Loucy (cell line): ENCODE data around the gene SLC19A1.

Experiments
- H2AFZ ChIP-seq: fragments of 200-600 bp; sonication (generic); 2 replicates; pipeline ENCODE4 v1.6.0; 2016; ENCODE audit warnings: antibody characterized with exemption, mild to moderate bottlenecking, low read length, moderate library complexity
- H3F3A ChIP-seq: fragments of 200-600 bp; 2 replicates; pipeline ENCODE4 v1.6.0; 2016; ENCODE audit warnings: antibody characterized with exemption, low read depth, mild to moderate bottlenecking
- H3K27me3 ChIP-seq: fragments of 200-600 bp; sonication (generic); 2 replicates; pipeline ENCODE4 v1.6.1; 2014; ENCODE audit warnings: low read length, mild to moderate bottlenecking; ENCODE audit not compliant: insufficient read depth, poor library complexity, severe bottlenecking
- H3K36me3 ChIP-seq: fragments of 200-600 bp; sonication (generic); 2 replicates; pipeline ENCODE4 v1.6.1; 2016; ENCODE audit warnings: low read length; ENCODE audit not compliant: insufficient read depth
- H3K4me1 ChIP-seq: fragments of 200-600 bp; sonication (generic); 2 replicates; pipeline ENCODE4 v1.5.1; 2014; ENCODE audit warnings: low read length, mild to moderate bottlenecking; ENCODE audit not compliant: insufficient read depth, poor library complexity, severe bottlenecking
- H3K4me2 ChIP-seq: fragments of 200-600 bp; sonication (generic); 2 replicates; pipeline ENCODE4 v1.6.0; 2014; ENCODE audit warnings: antibody characterized with exemption, low read length, low read depth, mild to moderate bottlenecking; ENCODE audit not compliant: poor library complexity, severe bottlenecking
- H3K4me3 ChIP-seq: fragments of 200-600 bp; sonication (generic); 2 replicates; pipeline ENCODE4 v1.5.1; 2014; ENCODE audit warnings: low read length, mild to moderate bottlenecking, mixed read lengths; ENCODE audit not compliant: poor library complexity, severe bottlenecking
- H3K79me2 ChIP-seq: fragments of 200-600 bp; sonication (generic); 2 replicates; pipeline ENCODE4 v1.6.1; 2014; ENCODE audit warnings: low read length; ENCODE audit not compliant: insufficient read depth
- H3K9ac ChIP-seq: fragments of 200-600 bp; sonication (generic); 2 replicates; pipeline ENCODE4 v1.6.0; 2014; ENCODE audit warnings: mild to moderate bottlenecking, low read depth, low read length, moderate library complexity; ENCODE audit not compliant: poor library complexity, severe bottlenecking
- H3K9me2 ChIP-seq: fragments of 200-600 bp; sonication (generic); replicated peaks from 2 replicates; pipeline ENCODE4 v1.6.1; 2016; ENCODE audit warnings: low read depth, low read length, mixed read lengths
- H3K9me3 ChIP-seq: fragments of 200-600 bp; sonication (generic); 2 replicates; pipeline ENCODE4 v1.6.1; 2014; ENCODE audit warnings: mild to moderate bottlenecking, antibody characterized with exemption, low read length, low read depth; ENCODE audit not compliant: insufficient read depth
- H4K20me1 ChIP-seq: fragments of 200-600 bp; sonication (generic); 2 replicates; pipeline ENCODE4 v1.6.0; 2014; ENCODE audit warnings: antibody characterized with exemption, low read length, mild to moderate bottlenecking; ENCODE audit not compliant: insufficient read depth, poor library complexity, severe bottlenecking
- EZH2phosphoT487 ChIP-seq: fragments of 200-600 bp; IDR thresholded peaks from 2 replicates; pipeline ENCODE4 v1.6.1; 2018; ENCODE audit warnings: antibody characterized with exemption, mild to moderate bottlenecking, moderate library complexity, borderline replicate concordance
- TF ChIP-seq, protein P1 (sequence below): fragments of 200-600 bp; sonication (generic); conservative IDR thresholded peaks from 2 replicates; pipeline ENCODE4 v1.5.1; 2014; ENCODE audit warnings: mild to moderate bottlenecking, antibody characterized with exemption, low read length

The SLC19A1 gene

GRCh38 chr21:45454060-45454925, 87.9 kb downstream of the SLC19A1 start:
- Histone ChIP-seq H3K4me3 (no peak overlapping the region), H3F3A (peaks cover 7% of the 10 kb centered on the region; the same call in 1 of the 2 replicates), H3K9ac (no peak overlapping the region), H3K4me2 (no peak overlapping the region), H3K9me3 (no peaks in the 10 kb centered on the region), H3K27me3 (no peaks in the 10 kb centered on the region), H3K36me3 (no peaks in the 10 kb centered on the region), H2AFZ (no peak overlapping the region), H4K20me1 (no peaks in the 10 kb centered on the region), H3K9me2 (no peaks in the 10 kb centered on the region), H3K4me1 (peaks cover 6% of the 10 kb centered on the region), H3K79me2 (no peaks in the 10 kb centered on the region)
- TF ChIP-seq EZH2phosphoT487 = no peak
- TF ChIP-seq, protein P1, sequence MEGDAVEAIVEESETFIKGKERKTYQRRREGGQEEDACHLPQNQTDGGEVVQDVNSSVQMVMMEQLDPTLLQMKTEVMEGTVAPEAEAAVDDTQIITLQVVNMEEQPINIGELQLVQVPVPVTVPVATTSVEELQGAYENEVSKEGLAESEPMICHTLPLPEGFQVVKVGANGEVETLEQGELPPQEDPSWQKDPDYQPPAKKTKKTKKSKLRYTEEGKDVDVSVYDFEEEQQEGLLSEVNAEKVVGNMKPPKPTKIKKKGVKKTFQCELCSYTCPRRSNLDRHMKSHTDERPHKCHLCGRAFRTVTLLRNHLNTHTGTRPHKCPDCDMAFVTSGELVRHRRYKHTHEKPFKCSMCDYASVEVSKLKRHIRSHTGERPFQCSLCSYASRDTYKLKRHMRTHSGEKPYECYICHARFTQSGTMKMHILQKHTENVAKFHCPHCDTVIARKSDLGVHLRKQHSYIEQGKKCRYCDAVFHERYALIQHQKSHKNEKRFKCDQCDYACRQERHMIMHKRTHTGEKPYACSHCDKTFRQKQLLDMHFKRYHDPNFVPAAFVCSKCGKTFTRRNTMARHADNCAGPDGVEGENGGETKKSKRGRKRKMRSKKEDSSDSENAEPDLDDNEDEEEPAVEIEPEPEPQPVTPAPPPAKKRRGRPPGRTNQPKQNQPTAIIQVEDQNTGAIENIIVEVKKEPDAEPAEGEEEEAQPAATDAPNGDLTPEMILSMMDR = no peak

DNA sequence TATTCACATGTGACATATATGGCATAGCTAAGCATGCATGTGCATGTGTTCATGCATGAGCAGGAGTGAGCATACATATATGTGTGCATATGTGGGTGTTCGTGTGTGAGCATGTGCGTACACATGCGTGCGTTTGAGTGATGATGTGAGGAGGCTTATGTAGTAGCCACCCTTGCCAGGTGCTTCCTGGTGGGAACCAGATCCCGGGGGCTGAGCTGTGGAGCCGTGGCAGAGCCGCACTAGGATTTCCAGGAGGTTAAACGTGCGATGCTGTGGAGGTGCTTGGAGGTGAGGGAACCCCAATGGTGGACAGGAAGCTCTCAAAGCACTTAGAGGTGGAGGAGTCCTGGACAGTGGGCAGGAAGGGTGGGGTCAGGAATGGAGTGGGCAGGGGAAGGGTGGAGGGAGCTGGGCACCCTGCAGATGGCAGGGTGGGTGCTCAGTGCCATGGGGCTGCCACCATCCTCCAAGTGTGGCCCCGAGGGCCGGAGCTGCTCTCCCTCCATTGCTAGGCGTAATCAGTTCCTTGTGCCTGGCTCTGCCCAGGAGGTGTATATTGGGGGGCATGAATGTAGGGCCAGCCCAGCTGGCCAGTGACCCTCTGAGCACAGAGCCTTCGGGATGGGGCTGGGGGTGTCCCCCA, 88.8 kb downstream of the SLC19A1 start:
- Histone ChIP-seq H2AFZ (no peak overlapping the region), H3F3A (peaks cover 7% of the 10 kb centered on the region; the same call in 1 of the 2 replicates), H3K4me3 (no peak overlapping the region), H3K36me3 (no peaks in the 10 kb centered on the region), H4K20me1 (no peaks in the 10 kb centered on the region), H3K9me2 (no peaks in the 10 kb centered on the region), H3K9ac (no peak overlapping the region), H3K27me3 (no peaks in the 10 kb centered on the region), H3K4me2 (no peak overlapping the region), H3K79me2 (no peaks in the 10 kb centered on the region), H3K9me3 (no peaks in the 10 kb centered on the region), H3K4me1 (peaks cover 6% of the 10 kb centered on the region)
- TF ChIP-seq, protein P1 = no peak

GRCh38 chr21:45452696-45453307, 89.4 kb downstream of the SLC19A1 start:
- peaks cover 7% of the 10 kb centered on the region; the same call in 1 of the 2 replicates for H3F3A ChIP-seq
- no peak overlapping the region for H3K4me3 ChIP-seq
- H3K36me3 ChIP-seq = no peaks in the 10 kb centered on the region
- H3K9me2 ChIP-seq = no peaks in the 10 kb centered on the region
- H4K20me1 ChIP-seq = no peaks in the 10 kb centered on the region
- no peak overlapping the region for H3K4me2 ChIP-seq
- H3K9me3 ChIP-seq = no peaks in the 10 kb centered on the region
- peaks cover 6% of the 10 kb centered on the region for H3K4me1 ChIP-seq
- TF ChIP-seq, protein P1 = no peak
- TF ChIP-seq EZH2phosphoT487 = no peak
- H2AFZ ChIP-seq = no peak overlapping the region
- H3K79me2 ChIP-seq = no peaks in the 10 kb centered on the region
- no peak overlapping the region for H3K9ac ChIP-seq
- no peaks in the 10 kb centered on the region for H3K27me3 ChIP-seq
